Measurements from ENCODE around the gene STXBP5.

The STXBP5 gene

DNA sequence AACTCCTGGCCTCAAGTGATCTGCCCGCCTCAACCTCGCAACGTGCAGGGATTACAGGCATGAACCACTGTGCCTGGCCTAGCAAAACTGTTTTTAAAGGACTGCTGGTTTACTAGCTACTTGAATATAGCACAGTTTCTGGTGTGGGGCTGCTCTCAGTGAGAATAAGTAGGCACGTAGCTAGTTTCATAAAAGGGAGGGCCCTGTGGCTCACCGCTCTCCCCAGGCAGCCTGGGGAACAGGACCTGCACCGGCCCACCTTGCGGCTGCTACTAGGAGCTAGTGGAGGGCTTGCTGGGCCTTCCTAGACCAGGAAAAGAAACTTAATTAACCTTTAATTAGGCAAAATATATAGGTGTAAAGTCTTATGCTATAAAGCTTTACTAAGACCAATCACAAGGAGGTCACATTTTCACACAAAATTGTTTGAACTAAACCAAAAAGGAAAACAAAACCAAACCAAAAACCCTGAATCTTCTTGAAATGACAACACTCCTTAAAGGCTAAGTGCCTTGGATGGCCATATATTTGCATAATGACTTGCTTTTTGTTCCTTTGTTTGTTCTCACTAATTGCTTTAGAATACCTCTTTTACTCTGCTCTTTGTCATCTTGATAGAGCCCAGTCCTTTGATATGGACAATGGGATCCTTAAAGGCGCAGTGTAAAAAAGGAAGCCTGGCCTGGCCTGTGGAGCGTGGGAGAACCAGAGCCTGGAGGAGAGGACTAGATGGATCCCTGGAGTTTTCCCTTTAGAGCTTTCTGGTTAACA, 234.7 kb downstream of the STXBP5 start:
- Histone ChIP-seq H3K4me1 (ENCODE audit: control extremely low read depth in 1 of 4, control insufficient read depth in 4 of 4, insufficient read depth in 4 of 4, low read length in 3 of 4) (no peaks in the 10 kb centered on the region), H3K27ac (ENCODE audit: insufficient read depth in 1 of 2, low read depth in 1 of 2, low read length in 2 of 2, poor library complexity in 1 of 2, severe bottlenecking in 2 of 2) (no peak overlapping the region), H3K4me3 (ENCODE audit: control insufficient read depth in 1 of 7, extremely low read depth in 1 of 7, insufficient read depth in 4 of 7, low read depth in 2 of 7, low read length in 6 of 7) (no peak overlapping the region), H3K36me3 (ENCODE audit: control insufficient read depth in 4 of 4, insufficient read depth in 4 of 4, low read length in 3 of 4) (no peaks in the 10 kb centered on the region), H3K27me3 (replicated peaks in 2 of 5; ENCODE audit: control insufficient read depth in 4 of 5, insufficient read depth in 5 of 5, low read length in 4 of 5) (no peaks in the 10 kb centered on the region), H3K9me3 (ENCODE audit: control extremely low read depth in 1 of 5, control insufficient read depth in 4 of 5, insufficient read depth in 2 of 5, low read depth in 1 of 5, low read length in 4 of 5) (peaks cover 0 to 2% (median 0%) of the 10 kb centered on the region in 5 experiments)
- no peak for DNase-seq
- WGBS (ENCODE audit: insufficient coverage) = 100% methylated on average over 9 of the region's 9 CpGs
- POLR2A ChIA-PET = no interaction called here
- CTCF ChIA-PET = no interaction called here
